HG02938 (cell line): ENCODE data around the gene CHP2.
"Not testable (repeated sequence)": the region's sequence is repeated elsewhere in the genome, so short reads cannot be mapped to it uniquely, and the experiment has no call there.

Experiments
- ATAC-seq: cut with Tn5 transposase; IDR thresholded peaks from one replicate; pipeline ENCODE4 v1.9.1; 2021; ENCODE audit warnings: mild to moderate bottlenecking, moderate library complexity; ENCODE audit not compliant: unreplicated experiment

CHP2 gene

GRCh38 chr16:23754594-23755483 lies at the start of gene CHP2:
TSS of gene CHP2 (plus strand) at chr16:23755026. CDS start at chr16:23755050, 24 bp downstream.
- ATAC-seq: no peak

DNA sequence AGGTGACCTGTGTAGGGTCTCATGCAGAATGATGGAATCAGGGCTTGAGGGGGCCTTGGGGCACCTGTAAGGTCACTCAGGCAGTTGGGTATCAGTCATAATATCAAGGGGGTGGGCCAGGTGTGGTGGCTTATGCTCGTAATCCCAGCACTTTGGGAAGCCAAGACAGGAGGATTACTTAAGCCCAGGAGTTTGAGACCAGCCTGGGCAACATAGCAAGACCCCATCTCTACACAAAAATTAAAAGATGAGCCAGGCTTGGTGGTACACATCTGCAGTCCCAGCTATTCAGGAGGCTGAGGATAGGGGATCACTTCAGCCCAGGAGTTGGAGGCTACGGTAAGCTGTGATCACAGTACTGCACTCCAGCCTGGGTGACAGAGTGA lies 49.3 kb upstream of the CHP2 start:
- no peak for ATAC-seq

DNA sequence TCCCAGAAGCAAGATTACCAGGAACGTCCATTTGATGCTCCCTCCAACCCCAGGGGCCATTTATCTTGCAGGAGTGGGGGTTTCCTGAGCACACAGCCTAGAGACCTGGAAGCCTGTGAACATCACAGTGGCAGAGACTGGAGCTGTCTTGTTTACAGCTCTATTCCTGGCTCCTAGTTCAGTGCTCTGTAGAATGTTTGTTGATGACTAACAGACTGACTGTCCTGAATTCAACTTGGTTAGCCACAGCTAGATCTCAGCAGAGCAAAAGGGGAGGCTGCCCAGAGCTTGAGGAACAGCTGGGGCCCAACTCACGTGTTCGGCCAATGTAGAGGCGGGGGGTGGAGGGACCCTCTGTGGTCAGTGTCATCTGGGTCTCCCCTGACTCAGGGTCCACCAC lies 48.4 kb upstream of the CHP2 start:
- no peak for ATAC-seq

GRCh38 chr16:23709536-23709935 lies 45.3 kb upstream of the CHP2 start:
- no peak for ATAC-seq

GRCh38 chr16:23710008-23710407 lies 44.8 kb upstream of the CHP2 start:
- ATAC-seq: no peak

DNA sequence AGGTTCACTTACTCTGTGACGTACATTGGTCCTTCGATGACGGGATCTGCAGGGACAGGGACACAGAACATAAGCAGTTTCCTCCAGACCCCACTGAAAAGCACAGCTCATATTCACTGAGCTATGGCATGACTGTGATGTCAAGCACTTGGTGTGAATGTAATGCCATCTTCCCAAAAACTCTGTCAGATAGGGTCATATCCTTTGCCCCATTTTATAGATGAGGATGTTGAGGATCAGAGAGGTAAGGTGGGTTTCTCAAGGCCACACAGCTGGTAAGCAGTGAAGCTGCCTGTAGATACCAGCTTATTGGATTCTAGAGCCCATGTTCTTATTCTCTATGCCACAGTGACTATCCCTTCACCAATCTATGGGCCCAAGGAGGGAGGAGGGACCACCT lies 44.3 kb upstream of the CHP2 start:
- ATAC-seq: no peak

DNA sequence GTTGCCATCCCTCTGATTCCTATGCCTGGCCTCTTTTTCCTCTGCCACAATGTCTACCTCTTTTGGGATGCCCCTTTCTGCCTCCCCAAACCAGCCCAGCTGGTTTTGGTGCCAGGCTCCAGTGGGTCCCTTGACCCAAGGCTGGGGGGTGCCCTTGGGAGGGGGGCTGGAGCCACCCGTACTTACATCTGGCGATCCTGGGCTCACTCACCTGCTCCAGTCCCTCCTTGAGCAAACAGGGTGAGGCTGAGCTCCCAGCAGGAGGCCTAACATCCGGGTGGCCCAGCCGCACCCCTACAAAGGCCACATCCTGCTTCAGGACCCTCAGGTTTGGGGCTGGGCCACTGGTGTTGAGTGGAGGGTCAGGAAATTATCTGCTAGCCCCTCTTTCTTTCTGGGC lies 43.0 kb upstream of the CHP2 start:
- ATAC-seq: no peak

DNA sequence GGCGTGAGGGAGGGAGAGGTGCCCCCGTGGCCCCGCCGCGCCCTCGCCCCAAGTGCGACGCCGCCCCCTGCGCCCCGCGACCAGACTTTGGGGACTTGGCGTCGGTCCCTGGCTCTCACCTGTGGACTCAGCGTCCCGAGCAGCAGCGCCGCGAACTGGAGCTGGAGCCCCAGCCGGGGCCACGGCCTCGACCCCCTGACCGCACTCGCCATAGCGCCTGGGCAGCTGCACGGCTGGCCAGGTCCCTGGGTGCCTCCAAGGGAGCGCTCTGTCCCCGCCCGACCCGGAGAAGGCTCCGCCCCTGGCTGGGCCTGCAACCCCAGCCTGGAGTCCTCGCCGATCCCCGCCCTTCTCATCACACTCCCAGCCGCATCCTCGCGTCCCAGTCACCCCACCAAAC lies 41.9 kb upstream of the CHP2 start, which contains the start of gene ERN2:
Gene ERN2, minus strand, starts transcription at position 247 of the 400 bp plus-strand sequence. Its CDS starts 35 bp downstream, at position 212.
- no peak for ATAC-seq

DNA sequence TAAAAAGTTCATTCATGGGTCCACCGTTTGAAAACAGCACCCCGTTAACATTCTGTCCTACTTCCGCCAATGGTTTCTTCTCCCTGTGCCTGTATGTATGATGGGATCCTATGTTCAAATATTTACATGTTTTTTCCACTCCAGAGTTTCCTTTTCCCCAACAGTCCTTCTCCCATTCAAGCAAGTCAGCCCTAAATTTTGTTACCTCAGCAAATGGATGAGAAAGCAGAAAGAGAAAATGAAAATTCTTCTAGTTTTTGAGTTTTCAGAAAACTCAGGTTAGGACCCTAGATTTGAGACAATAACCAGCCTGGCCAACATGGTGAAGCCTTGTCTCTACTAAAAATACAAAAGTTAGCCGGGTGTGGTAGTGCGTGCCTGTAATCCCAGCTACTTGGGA lies 38.3 kb upstream of the CHP2 start:
- no peak for ATAC-seq

DNA sequence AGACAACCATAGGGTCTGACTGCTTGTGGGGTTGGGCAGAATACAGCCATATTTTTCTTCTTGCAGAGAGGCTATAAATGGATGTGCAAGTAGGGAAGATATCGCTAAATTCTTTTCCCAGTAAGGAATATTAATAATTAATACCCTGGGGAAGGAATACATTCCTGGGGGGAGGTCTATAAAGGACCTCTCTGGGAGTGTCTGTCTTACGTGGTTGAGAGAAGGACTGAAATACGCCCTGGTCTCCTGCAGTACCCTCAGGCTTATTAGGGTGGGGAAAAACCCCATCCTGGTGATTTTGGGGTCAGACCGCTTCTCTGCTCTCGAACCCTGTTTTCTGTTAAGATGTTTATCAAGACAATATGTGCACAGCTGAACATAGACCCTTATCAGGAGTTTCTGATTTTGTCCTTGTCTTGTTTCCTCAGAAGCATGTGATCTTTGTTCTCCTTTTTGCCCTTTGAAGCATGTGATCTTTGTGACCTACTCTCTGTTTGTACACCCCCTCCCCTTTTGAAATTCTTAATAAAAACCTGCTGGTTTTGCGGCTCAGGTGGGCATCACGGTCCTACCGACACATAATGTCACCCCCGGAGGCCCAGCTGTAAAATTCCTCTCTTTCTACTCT lies 32.1 kb upstream of the CHP2 start:
- not testable (repeated sequence) for ATAC-seq

DNA sequence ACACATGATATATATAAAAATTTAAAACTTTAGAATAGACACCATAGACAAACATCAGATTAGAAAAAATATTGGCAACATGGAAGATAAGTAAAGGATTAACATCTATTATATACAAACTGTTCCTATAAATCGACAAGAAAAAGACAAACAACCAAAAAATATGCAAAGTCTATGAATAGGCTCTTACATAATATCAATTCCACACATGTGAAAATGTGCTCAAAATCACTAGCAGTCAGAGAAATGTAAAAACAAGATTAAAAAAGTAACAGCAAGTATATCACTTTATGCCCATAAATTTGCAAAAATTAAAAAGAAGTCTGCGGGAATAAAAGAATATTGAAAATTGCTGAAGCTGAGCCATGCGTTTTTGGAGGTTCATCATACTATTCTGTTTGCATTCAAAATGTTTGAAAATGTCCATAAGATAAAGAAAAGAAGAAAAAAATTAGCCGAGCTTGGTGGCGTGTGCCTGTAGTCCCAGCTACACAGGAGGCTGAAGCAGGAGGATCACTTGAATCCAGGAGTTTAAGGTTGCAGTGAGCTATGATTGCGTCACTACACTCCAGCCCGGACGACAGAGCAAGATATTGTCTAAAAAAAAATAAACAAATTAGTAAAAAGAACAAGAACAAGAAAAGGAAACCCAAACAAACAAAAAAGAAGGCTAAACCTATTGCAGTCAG lies 30.6 kb upstream of the CHP2 start:
- no peak for ATAC-seq

GRCh38 chr16:23724785-23725131 lies 30.1 kb upstream of the CHP2 start:
- no peak for ATAC-seq

GRCh38 chr16:23726710-23727109 lies 28.1 kb upstream of the CHP2 start:
- ATAC-seq: no peak

GRCh38 chr16:23728112-23728477 lies 26.7 kb upstream of the CHP2 start:
- no peak for ATAC-seq

GRCh38 chr16:23729503-23730424 lies 25.1 kb upstream of the CHP2 start:
- no peak for ATAC-seq

- ATAC-seq: no peak
Measured at GRCh38 chr16:23734176-23734893, 20.5 kb upstream of the CHP2 start.

DNA sequence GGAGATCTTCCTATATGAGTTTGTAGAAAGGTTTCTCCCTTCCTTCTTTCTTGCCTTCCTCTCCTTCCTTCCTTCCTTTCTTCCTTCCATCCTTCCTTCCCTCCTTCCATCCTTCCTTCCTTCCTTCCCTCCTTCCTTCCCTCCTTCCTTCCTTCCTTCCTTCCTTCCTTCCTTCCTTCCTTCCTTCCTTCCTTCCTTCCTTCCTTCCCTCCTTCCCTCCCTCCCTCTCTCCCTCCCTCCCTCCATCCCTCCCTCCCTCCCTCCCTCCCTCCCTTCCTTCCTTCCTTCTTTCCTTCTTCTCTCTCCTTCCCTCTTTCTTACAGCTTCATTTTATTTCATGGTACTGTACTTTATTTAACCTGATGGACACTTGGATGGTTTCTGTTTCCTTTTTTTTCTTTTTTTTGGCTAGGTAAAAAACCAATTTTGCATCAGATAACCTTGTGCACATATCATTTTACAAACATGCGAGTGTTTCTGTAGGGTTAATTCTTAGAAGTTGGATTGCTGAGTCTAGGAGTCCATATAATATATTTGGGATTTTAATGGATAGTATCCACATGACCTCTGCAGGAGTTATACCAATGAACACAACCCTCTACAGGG lies 17.3 kb upstream of the CHP2 start:
- ATAC-seq: not testable (repeated sequence)

GRCh38 chr16:23739516-23739915 lies 15.3 kb upstream of the CHP2 start:
- no peak for ATAC-seq

DNA sequence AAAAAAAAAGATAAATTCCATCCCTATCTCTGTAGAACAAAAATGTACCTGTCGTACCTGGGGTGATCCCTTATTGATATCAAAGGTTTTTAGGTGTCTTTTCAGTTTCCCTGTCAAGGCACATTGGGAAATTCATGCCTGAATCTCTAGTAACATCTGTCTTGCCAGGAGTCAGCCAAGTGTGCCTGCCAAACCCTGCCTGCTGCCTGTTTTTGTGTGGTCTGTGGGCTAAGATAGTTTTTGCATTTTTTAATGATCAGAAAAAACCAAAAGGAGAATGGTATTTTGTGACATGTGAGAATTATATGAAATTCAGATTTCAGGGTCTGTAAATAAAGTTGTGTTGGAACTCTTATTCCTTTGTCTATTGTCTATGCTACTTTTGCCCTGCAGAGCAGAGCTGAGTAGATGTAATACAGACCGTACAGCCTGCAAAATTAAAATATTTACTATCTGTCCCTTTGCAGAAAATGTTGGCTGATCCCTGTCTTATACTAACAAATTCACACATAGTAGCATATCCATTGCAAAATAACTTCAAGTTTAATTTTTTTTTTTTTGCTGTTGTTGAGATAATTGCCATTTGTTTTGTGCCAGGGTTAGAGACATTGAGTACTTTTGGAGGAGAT lies 13.0 kb upstream of the CHP2 start:
- no peak for ATAC-seq
